Caco-2 (cell line): ENCODE results near the gene FOXP4. TPM values are rescaled to one million over a fixed set of nuclear protein-coding genes. Genes with fewer than 3 reads are reported as not detected.

ENCODE experiments used
- BruUV-seq: library from RNA; stranded (reverse); fragments of 400-500 nt; replicated peaks from 2 replicates; lab custom pipeline; 2021; lab: Mats Ljungman, UMichigan
- CTCF ChIA-PET: fragments of 300-600 bp; sonication (Branson Sonifier 250); formaldehyde crosslinking; loops from one replicate; lab custom pipeline; 2022; ENCODE audit warnings: antibody characterized with exemption; lab: Charles Lee
- POLR2A ChIA-PET: fragments of 300-600 bp; sonication (Branson Sonifier 250); formaldehyde crosslinking; loops from one replicate; lab custom pipeline; 2022; ENCODE audit warnings: antibody characterized with exemption; lab: Charles Lee
- DNase-seq, 2 experiments: peaks; one replicate each; pipeline versions ENCODE4 v3.0.0 to v3.0.0-alpha.2; 2020 to 2022
- H3K27me3 ChIP-seq: replicated peaks from 2 replicates; pipeline ENCODE4 v1.6.0; 2011; ENCODE audit warnings: low read length; ENCODE audit not compliant: control insufficient read depth, insufficient read depth
- H3K36me3 ChIP-seq: 2 replicates; pipeline ENCODE4 v1.5.1; 2011; ENCODE audit warnings: low read length; ENCODE audit not compliant: control insufficient read depth, insufficient read depth
- H3K4me1 ChIP-seq: fragments of 250-450 bp; sonication (Bioruptor Pico); 2 replicates; pipeline ENCODE4 v1.5.1; 2020; ENCODE audit warnings: mild to moderate bottlenecking
- H3K4me3 ChIP-seq: 2 replicates; pipeline ENCODE4 v1.5.1; 2011; ENCODE audit warnings: low read depth, mild to moderate bottlenecking, control low read depth, low read length
- H3K9me3 ChIP-seq: fragments of 250-450 bp; sonication (Bioruptor Pico); 2 replicates; pipeline ENCODE4 v1.5.1; 2020; ENCODE audit warnings: mild to moderate bottlenecking, moderate library complexity
- H3K27ac Mint-ChIP-seq: one replicate; pipeline ENCODE4 v1.8.0; 2022; ENCODE audit warnings: mixed read lengths; ENCODE audit not compliant: unreplicated experiment
- H3K27me3 Mint-ChIP-seq: one replicate; pipeline ENCODE4 v1.8.0; 2022; ENCODE audit warnings: mixed read lengths; ENCODE audit not compliant: insufficient read depth, unreplicated experiment
- H3K36me3 Mint-ChIP-seq: one replicate; pipeline ENCODE4 v1.8.0; 2022; ENCODE audit warnings: mild to moderate bottlenecking, mixed read lengths; ENCODE audit not compliant: insufficient read depth, unreplicated experiment
- H3K4me1 Mint-ChIP-seq: one replicate; pipeline ENCODE4 v1.8.0; 2022; ENCODE audit warnings: low read depth, mixed read lengths; ENCODE audit not compliant: unreplicated experiment
- H3K4me3 Mint-ChIP-seq: one replicate; pipeline ENCODE4 v1.8.0; 2022; ENCODE audit warnings: mild to moderate bottlenecking, moderate library complexity, mixed read lengths; ENCODE audit not compliant: unreplicated experiment
- H3K9me3 Mint-ChIP-seq: one replicate; pipeline ENCODE4 v1.8.0; 2022; ENCODE audit warnings: mixed read lengths; ENCODE audit not compliant: unreplicated experiment
- intact Hi-C: fragments of 100-400 bp; cut with micrococcal nuclease; formaldehyde crosslinking; loops from one replicate; pipeline ENCODE4 v1.10.0; 2022; ENCODE audit not compliant: unreplicated experiment
- total RNA-seq: library from RNA; stranded (reverse); gene quantifications from 2 replicates; pipeline ENCODE4 v1.2.3, GENCODE V29; 2022
- TF ChIP-seq, protein P1 (sequence below), 2 experiments: fragments of 200-600 bp in 1 of 2; IDR thresholded peaks; 1 replicate in 1 of 2; 2 replicates in 1 of 2; pipeline versions ENCODE4 v1.5.1 to v1.8.0; 2011 to 2022; ENCODE audit warnings: antibody characterized with exemption in 1 of 2, control low read depth in 1 of 2, inconsistent platforms in 1 of 2, low read depth in 1 of 2, low read length in 1 of 2, mild to moderate bottlenecking in 1 of 2, moderate library complexity in 1 of 2; ENCODE audit not compliant: insufficient read depth in 1 of 2, severe bottlenecking in 1 of 2, unreplicated experiment in 1 of 2

Gene FOXP4
- total RNA-seq, 1 experiment from 2014 or later, result 117 TPM

DNA sequence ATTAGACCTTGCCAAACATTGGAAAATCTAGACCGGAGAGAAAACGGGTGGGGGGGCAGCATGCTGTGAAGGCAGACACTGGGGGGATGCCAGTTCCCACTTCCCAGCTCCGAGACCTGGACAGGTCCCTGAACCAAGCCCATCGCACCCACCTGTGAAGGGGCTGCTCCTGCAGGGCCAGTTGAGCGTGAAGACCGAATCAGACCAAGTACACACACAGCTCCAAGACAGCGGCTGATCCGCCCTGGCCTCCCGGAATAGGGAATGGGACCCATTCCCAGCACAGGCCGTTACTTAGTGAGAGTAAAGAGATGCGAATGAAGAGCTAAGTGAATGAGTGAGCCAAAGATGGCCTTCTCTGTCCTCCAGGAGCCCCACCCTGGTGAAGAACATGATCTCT lies 50.6 kb downstream of the FOXP4 start:
- BruUV-seq, result no TSS peak
- peaks cover 10% of the 10 kb centered on the region for H3K4me1 Mint-ChIP-seq
- CTCF ChIA-PET, result interaction anchor here (0.8 kb wide), 1 partner anchor 85 kb away, joined by 8 read pairs; no protein-coding TSS in a partner anchor

DNA sequence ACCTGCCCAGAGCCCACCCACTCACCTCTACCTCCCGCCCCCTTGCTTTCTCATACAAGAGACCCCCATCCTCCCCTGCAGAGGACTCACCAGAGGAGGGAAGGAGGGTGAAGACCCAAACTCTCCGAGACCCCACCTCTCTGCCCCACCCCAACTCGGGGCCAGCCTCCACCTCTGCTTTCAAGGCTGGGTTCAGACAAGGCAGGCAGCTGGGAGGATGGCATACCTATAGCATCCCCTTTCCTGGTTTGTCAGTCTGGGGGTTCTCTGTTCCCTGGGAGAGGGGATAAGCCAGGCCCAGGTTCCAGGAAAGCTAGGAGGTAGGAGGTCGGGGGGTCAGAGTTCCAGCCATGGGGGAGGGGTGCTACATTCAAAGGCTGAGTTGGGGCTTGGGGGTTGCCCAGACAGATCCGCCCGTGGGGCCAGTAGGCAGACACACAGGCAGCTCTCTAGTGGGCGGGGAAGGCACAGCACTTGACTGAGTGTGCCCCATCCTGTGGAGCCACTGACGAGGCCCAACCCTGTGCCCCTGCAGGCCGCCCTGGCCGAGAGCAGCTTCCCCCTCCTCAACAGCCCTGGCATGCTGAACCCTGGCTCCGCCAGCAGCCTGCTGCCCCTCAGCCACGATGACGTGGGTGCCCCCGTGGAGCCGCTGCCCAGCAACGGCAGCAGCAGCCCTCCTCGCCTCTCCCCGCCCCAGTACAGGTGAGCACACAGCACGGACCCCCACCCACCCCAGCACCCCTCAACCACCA lies 51.2 kb downstream of the FOXP4 start:
- Histone ChIP-seq H3K4me1 (no peaks in the 10 kb centered on the region), H3K36me3 (peaks cover 14% of the 10 kb centered on the region), H3K4me3 (no peak overlapping the region), H3K9me3 (no peaks in the 10 kb centered on the region), H3K27me3 (no peaks in the 10 kb centered on the region)
- intact Hi-C loops, result no loop called here
- H3K27ac Mint-ChIP-seq, result peak overlapping the region; percentile 53
- TF ChIP-seq, protein P1, sequence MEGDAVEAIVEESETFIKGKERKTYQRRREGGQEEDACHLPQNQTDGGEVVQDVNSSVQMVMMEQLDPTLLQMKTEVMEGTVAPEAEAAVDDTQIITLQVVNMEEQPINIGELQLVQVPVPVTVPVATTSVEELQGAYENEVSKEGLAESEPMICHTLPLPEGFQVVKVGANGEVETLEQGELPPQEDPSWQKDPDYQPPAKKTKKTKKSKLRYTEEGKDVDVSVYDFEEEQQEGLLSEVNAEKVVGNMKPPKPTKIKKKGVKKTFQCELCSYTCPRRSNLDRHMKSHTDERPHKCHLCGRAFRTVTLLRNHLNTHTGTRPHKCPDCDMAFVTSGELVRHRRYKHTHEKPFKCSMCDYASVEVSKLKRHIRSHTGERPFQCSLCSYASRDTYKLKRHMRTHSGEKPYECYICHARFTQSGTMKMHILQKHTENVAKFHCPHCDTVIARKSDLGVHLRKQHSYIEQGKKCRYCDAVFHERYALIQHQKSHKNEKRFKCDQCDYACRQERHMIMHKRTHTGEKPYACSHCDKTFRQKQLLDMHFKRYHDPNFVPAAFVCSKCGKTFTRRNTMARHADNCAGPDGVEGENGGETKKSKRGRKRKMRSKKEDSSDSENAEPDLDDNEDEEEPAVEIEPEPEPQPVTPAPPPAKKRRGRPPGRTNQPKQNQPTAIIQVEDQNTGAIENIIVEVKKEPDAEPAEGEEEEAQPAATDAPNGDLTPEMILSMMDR (IDR thresholded peaks at IDR 0.05; ENCODE audit: insufficient read depth in 1 of 2, low read depth in 1 of 2, low read length in 1 of 2, severe bottlenecking in 1 of 2, unreplicated experiment in 1 of 2), result no peak
- peak in 1 of 2 experiments; percentile 31 for DNase-seq
- H3K27me3 Mint-ChIP-seq, result no peaks in the 10 kb centered on the region
- POLR2A ChIA-PET, result no interaction called here
- H3K4me3 Mint-ChIP-seq, result no peak overlapping the region
- no peaks in the 10 kb centered on the region for H3K9me3 Mint-ChIP-seq
- CTCF ChIA-PET, result no interaction called here
- BruUV-seq, result no TSS peak
- H3K4me1 Mint-ChIP-seq, result peaks cover 15% of the 10 kb centered on the region
- peaks cover 98% of the 10 kb centered on the region for H3K36me3 Mint-ChIP-seq

More for the DNA sequence above, 50.6 kb downstream of the FOXP4 start:
- POLR2A ChIA-PET, result no interaction called here
- Mint-ChIP-seq H3K36me3 (peaks cover 97% of the 10 kb centered on the region), H3K27me3 (no peaks in the 10 kb centered on the region), H3K27ac (peak overlapping the region; percentile 53), H3K9me3 (no peaks in the 10 kb centered on the region), H3K4me3 (no peak overlapping the region)
- Histone ChIP-seq H3K9me3 (no peaks in the 10 kb centered on the region), H3K27me3 (no peaks in the 10 kb centered on the region), H3K36me3 (peaks cover 17% of the 10 kb centered on the region), H3K4me1 (no peaks in the 10 kb centered on the region), H3K4me3 (no peak overlapping the region)
- TF ChIP-seq, protein P1 (IDR thresholded peaks at IDR 0.05; ENCODE audit: insufficient read depth in 1 of 2, low read depth in 1 of 2, low read length in 1 of 2, severe bottlenecking in 1 of 2, unreplicated experiment in 1 of 2), result no peak
- peak in 1 of 2 experiments; percentile 29 for DNase-seq
- intact Hi-C loops, result no loop called here

GRCh38 chr6:41598670-41599014 lies 52.5 kb downstream of the FOXP4 start:
- Mint-ChIP-seq H3K27ac (no peak overlapping the region), H3K36me3 (peaks cover 98% of the 10 kb centered on the region), H3K4me3 (no peak overlapping the region), H3K9me3 (no peaks in the 10 kb centered on the region), H3K4me1 (peaks cover 12% of the 10 kb centered on the region), H3K27me3 (no peaks in the 10 kb centered on the region)
- intact Hi-C loops, result no loop called here
- TF ChIP-seq, protein P1 (IDR thresholded peaks at IDR 0.05; ENCODE audit: insufficient read depth in 1 of 2, low read depth in 1 of 2, low read length in 1 of 2, severe bottlenecking in 1 of 2, unreplicated experiment in 1 of 2), result no peak
- no TSS peak for BruUV-seq
- Histone ChIP-seq H3K27me3 (no peaks in the 10 kb centered on the region), H3K36me3 (peaks cover 9% of the 10 kb centered on the region), H3K9me3 (no peaks in the 10 kb centered on the region), H3K4me1 (no peaks in the 10 kb centered on the region), H3K4me3 (no peak overlapping the region)
- CTCF ChIA-PET, result no interaction called here
- no peak for DNase-seq
- POLR2A ChIA-PET, result no interaction called here
